WTC11 (cell line): ENCODE measurements around the gene ADCY2. TPM values are rescaled to one million over a fixed set of nuclear protein-coding genes. Genes with fewer than 3 reads are reported as not detected.
A peak's percentile ranks its signal among the peaks of the same experiment; 100 is the strongest.

Experiments
- ATAC-seq: fragments of 200-7000 bp; cut with Tn5 transposase; 2 replicates; pipeline ENCODE4 v1.10.0; 2021; ENCODE audit warnings: mild to moderate bottlenecking, moderate library complexity
- CTCF ChIA-PET: fragments of 300-600 bp; sonication (Branson Sonifier 250); formaldehyde crosslinking; loops from one replicate; lab custom pipeline; 2021; ENCODE audit warnings: antibody characterized with exemption; lab: Charles Lee
- POLR2A ChIA-PET: fragments of 350-600 bp; sonication (Branson Sonifier 250); formaldehyde crosslinking; loops from one replicate; lab custom pipeline; 2021; ENCODE audit warnings: antibody characterized with exemption; lab: Charles Lee
- DNase-seq: peaks from one replicate; pipeline ENCODE4 v3.0.0; 2021; ENCODE audit warnings: low spot score
- H3K27ac Mint-ChIP-seq: 2 replicates; pipeline ENCODE4 v1.8.0; 2021; ENCODE audit warnings: mixed read lengths
- H3K27me3 Mint-ChIP-seq: 2 replicates; pipeline ENCODE4 v1.8.0; 2021; ENCODE audit warnings: low read depth, mild to moderate bottlenecking, moderate library complexity, mixed read lengths
- H3K36me3 Mint-ChIP-seq: 2 replicates; pipeline ENCODE4 v1.8.0; 2021; ENCODE audit warnings: mixed read lengths
- H3K4me1 Mint-ChIP-seq: 2 replicates; pipeline ENCODE4 v1.8.0; 2022; ENCODE audit warnings: mixed read lengths
- H3K4me3 Mint-ChIP-seq: 2 replicates; pipeline ENCODE4 v1.8.0; 2021; ENCODE audit warnings: mild to moderate bottlenecking, moderate library complexity, mixed read lengths
- H3K9me3 Mint-ChIP-seq: 2 replicates; pipeline ENCODE4 v1.8.0; 2021; ENCODE audit warnings: mixed read lengths
- AFF4 ChIP-seq: sonication (generic); formaldehyde crosslinking; IDR thresholded peaks from 2 replicates; pipeline ENCODE4 v1.8.1; 2023; ENCODE audit warnings: mild to moderate bottlenecking, missing genetic modification reagents, borderline replicate concordance
- AR ChIP-seq: fragments of 250-450 bp; sonication (Bioruptor Pico); IDR thresholded peaks from 2 replicates; pipeline ENCODE4 v1.9.0; 2021; ENCODE audit warnings: mild to moderate bottlenecking
- CDX4 ChIP-seq: fragments of 250-450 bp; sonication (Bioruptor Pico); IDR thresholded peaks from 2 replicates; pipeline ENCODE4 v1.9.0; 2021; ENCODE audit warnings: moderate library complexity, mild to moderate bottlenecking, inconsistent platforms, borderline replicate concordance
- E2F5 ChIP-seq: sonication (generic); formaldehyde crosslinking; IDR thresholded peaks from 2 replicates; pipeline ENCODE4 v1.8.1; 2022; ENCODE audit warnings: mild to moderate bottlenecking, moderate library complexity, missing genetic modification reagents
- ELF4 ChIP-seq: sonication (generic); formaldehyde crosslinking; IDR thresholded peaks from 2 replicates; pipeline ENCODE4 v1.8.1; 2022; ENCODE audit warnings: low read depth, mild to moderate bottlenecking, moderate library complexity, missing genetic modification reagents
- GABPB1 ChIP-seq: sonication (generic); formaldehyde crosslinking; IDR thresholded peaks from 2 replicates; pipeline ENCODE4 v1.8.1; 2023; ENCODE audit warnings: mild to moderate bottlenecking, missing genetic modification reagents
- GRHL2 ChIP-seq: fragments of 250-450 bp; sonication (Bioruptor Pico); IDR thresholded peaks from 2 replicates; pipeline ENCODE4 v1.8.0; 2022; ENCODE audit warnings: mild to moderate bottlenecking, moderate library complexity; ENCODE audit not compliant: insufficient replicate concordance, severe bottlenecking
- GTF2I ChIP-seq: fragments of 250-450 bp; sonication (Bioruptor Pico); conservative IDR thresholded peaks from 2 replicates; pipeline ENCODE4 v1.4.0; 2021; ENCODE audit warnings: mild to moderate bottlenecking
- HMGA2 ChIP-seq: fragments of 250-450 bp; sonication (Bioruptor Pico); IDR thresholded peaks from 2 replicates; pipeline ENCODE4 v1.4.0; 2021; ENCODE audit warnings: mild to moderate bottlenecking, moderate library complexity
- IRF1 ChIP-seq: sonication (generic); formaldehyde crosslinking; IDR thresholded peaks from 2 replicates; pipeline ENCODE4 v1.8.0; 2023; ENCODE audit warnings: missing genetic modification reagents
- JAZF1 ChIP-seq: fragments of 250-450 bp; sonication (Bioruptor Pico); IDR thresholded peaks from 2 replicates; pipeline ENCODE4 v1.9.0; 2021; ENCODE audit warnings: moderate library complexity, mild to moderate bottlenecking, inconsistent platforms
- MAX ChIP-seq: sonication (generic); formaldehyde crosslinking; IDR thresholded peaks from 2 replicates; pipeline ENCODE4 v1.8.0; 2022; ENCODE audit warnings: mild to moderate bottlenecking, missing genetic modification reagents
- NFYB ChIP-seq: sonication (generic); formaldehyde crosslinking; conservative IDR thresholded peaks from 2 replicates; pipeline ENCODE4 v1.8.0; 2022; ENCODE audit warnings: low read depth, missing genetic modification reagents
- OVOL2 ChIP-seq: fragments of 250-450 bp; sonication (Bioruptor Pico); IDR thresholded peaks from 2 replicates; pipeline ENCODE4 v1.9.0; 2021; ENCODE audit warnings: mild to moderate bottlenecking, borderline replicate concordance
- SMAD3 ChIP-seq: sonication (generic); formaldehyde crosslinking; IDR thresholded peaks from 2 replicates; pipeline ENCODE4 v1.8.0; 2022; ENCODE audit warnings: missing genetic modification reagents, mild to moderate bottlenecking, borderline replicate concordance
- SMAD4 ChIP-seq: sonication (generic); formaldehyde crosslinking; IDR thresholded peaks from 2 replicates; pipeline ENCODE4 v1.8.0; 2022; ENCODE audit warnings: mild to moderate bottlenecking, missing genetic modification reagents
- USF1 ChIP-seq: sonication (generic); formaldehyde crosslinking; IDR thresholded peaks from 2 replicates; pipeline ENCODE4 v1.8.0; 2022; ENCODE audit warnings: mild to moderate bottlenecking, missing genetic modification reagents
- ZBTB43 ChIP-seq: sonication (generic); formaldehyde crosslinking; IDR thresholded peaks from 2 replicates; pipeline ENCODE4 v1.8.1; 2023; ENCODE audit warnings: mild to moderate bottlenecking, missing genetic modification reagents
- ZNF416 ChIP-seq: fragments of 250-450 bp; sonication (Bioruptor Pico); IDR thresholded peaks from 2 replicates; pipeline ENCODE4 v1.9.0; 2021; ENCODE audit warnings: mild to moderate bottlenecking, inconsistent platforms
- ZSCAN18 ChIP-seq: fragments of 250-450 bp; sonication (Bioruptor Pico); IDR thresholded peaks from 2 replicates; pipeline ENCODE4 v2.1.2; 2022; ENCODE audit warnings: mild to moderate bottlenecking, moderate library complexity
- total RNA-seq: library from RNA; stranded (reverse); gene quantifications from 3 replicates; pipeline ENCODE4 v1.2.3, GENCODE V29; 2021

Gene ADCY2
- total RNA-seq, 1 experiment from 2014 or later: 142 TPM

GRCh38 chr5:7868427-7868772 is 472.5 kb downstream of the ADCY2 start (continued):
- TF ChIP-seq SMAD4 (CRISPR knock-in tag): no peak

GRCh38 chr5:7868773-7869473 is 473.0 kb downstream of the ADCY2 start, which contains the start of the genes FASTKD3 and MTRR:
Gene FASTKD3, minus strand, starts transcription at chr5:7869031. Its CDS starts 948 bp downstream, at chr5:7868083.
Gene MTRR, plus strand, starts transcription at chr5:7869148. Its CDS starts 1,647 bp downstream, at chr5:7870795.
- ChIA-PET POLR2A (interaction anchor here (0.9 to 1.5 kb wide), 2 partner anchors 12 to 18 kb away, joined by 3 to 4 read pairs; partner anchors contain the start of gene CFAP90), CTCF (interaction anchor here (0.6 to 2.6 kb wide), 12 partner anchors 11 to 1049 kb away, joined by 3 to 12 read pairs (median 4); partner anchors contain the start of gene CFAP90)
- Mint-ChIP-seq H3K4me1 (peaks cover 16% of the 10 kb centered on the region), H3K4me3 (peak within 1 kb of the TSS; percentile 84), H3K27me3 (no peaks in the 10 kb centered on the region), H3K27ac (no peak within 1 kb of the TSS; the same call in 1 of the 2 replicates), H3K9me3 (no peaks in the 10 kb centered on the region), H3K36me3 (peaks cover 8% of the 10 kb centered on the region)
- ATAC-seq (peak; percentile 100), DNase-seq (peak; percentile 83)
- TF ChIP-seq SMAD3 (CRISPR knock-in tag) (0 out of 2 replicates have a peak, but pooled peaks have one; percentile 19), MAX (CRISPR knock-in tag) (peak; percentile 87), HMGA2 (no peak), E2F5 (CRISPR knock-in tag) (peak; percentile 57; the same call in 1 of the 2 replicates), ELF4 (CRISPR knock-in tag) (peak; percentile 57; the same call in 1 of the 2 replicates), USF1 (CRISPR knock-in tag) (0 out of 2 replicates have a peak, but pooled peaks have one; percentile 25), GTF2I (CRISPR knock-in tag) (no peak), ZSCAN18 (no peak), GABPB1 (CRISPR knock-in tag) (no peak), ZNF416 (CRISPR knock-in tag) (no peak), OVOL2 (CRISPR knock-in tag) (no peak), AR (CRISPR knock-in tag) (no peak), IRF1 (no peak), CDX4 (CRISPR knock-in tag) (no peak), NFYB (CRISPR knock-in tag) (peak; percentile 92), AFF4 (CRISPR knock-in tag) (no peak), GRHL2 (CRISPR knock-in tag) (no peak), JAZF1 (CRISPR knock-in tag) (no peak), ZBTB43 (CRISPR knock-in tag) (peak; percentile 58; the same call in 1 of the 2 replicates)
